Natural killer cell (primary cell): ENCODE data around the gene MT4. TPM values are rescaled to one million over a fixed set of nuclear protein-coding genes. Genes with fewer than 3 reads are reported as not detected.

Experiments
- ATAC-seq, 3 donors: fragments of 150-1000 bp in 2 of 3; fragments of 200-7000 bp in 1 of 3; cut with Tn5 transposase; 1 replicate in 1 of 3; 2 replicates in 2 of 3; pipeline ENCODE4 v1.10.0; 2021; ENCODE audit warnings: mild to moderate bottlenecking in 2 of 3, moderate library complexity in 2 of 3
- DNase-seq, 2 donors: peaks; one replicate each; pipeline versions ENCODE4 v3.0.0 to v3.0.0-alpha.2; 2013 to 2021; ENCODE audit warnings: mixed read lengths in 1 of 2
- H3K27ac ChIP-seq: one replicate; pipeline ENCODE4 v1.5.1; 2013; ENCODE audit warnings: mild to moderate bottlenecking, low read length
- H3K27me3 ChIP-seq: one replicate; pipeline ENCODE4 v1.6.1; 2013; ENCODE audit warnings: low read length; ENCODE audit not compliant: control insufficient read depth, insufficient read depth
- H3K36me3 ChIP-seq: one replicate; pipeline ENCODE4 v1.6.1; 2013; ENCODE audit warnings: low read length; ENCODE audit not compliant: control insufficient read depth, insufficient read depth
- H3K4me1 ChIP-seq: one replicate; pipeline ENCODE4 v1.6.1; 2013; ENCODE audit warnings: low read length; ENCODE audit not compliant: control insufficient read depth, insufficient read depth
- H3K4me3 ChIP-seq: one replicate; pipeline ENCODE4 v1.5.1; 2013; ENCODE audit warnings: low read length
- H3K9me3 ChIP-seq: one replicate; pipeline ENCODE4 v1.6.1; 2013; ENCODE audit warnings: low read length; ENCODE audit not compliant: control insufficient read depth, insufficient read depth
- H3K27ac Mint-ChIP-seq, 2 donors: one replicate each; pipeline ENCODE4 v1.8.0; 2022; ENCODE audit warnings: mild to moderate bottlenecking in 2 of 2, mixed read lengths in 2 of 2, moderate library complexity in 1 of 2
- H3K27me3 Mint-ChIP-seq, 2 donors: one replicate each; pipeline ENCODE4 v1.8.0; 2022; ENCODE audit warnings: low read depth in 2 of 2, mixed read lengths in 2 of 2
- H3K36me3 Mint-ChIP-seq: one replicate; pipeline ENCODE4 v1.8.0; 2022; ENCODE audit warnings: mixed read lengths
- H3K4me1 Mint-ChIP-seq, 2 donors: one replicate each; pipeline ENCODE4 v1.8.0; 2022; ENCODE audit warnings: mixed read lengths in 2 of 2
- H3K4me3 Mint-ChIP-seq: one replicate; pipeline ENCODE4 v1.8.0; 2022; ENCODE audit warnings: mild to moderate bottlenecking, moderate library complexity, mixed read lengths
- H3K9me3 Mint-ChIP-seq, 2 donors: one replicate each; pipeline ENCODE4 v1.8.0; 2022; ENCODE audit warnings: mixed read lengths in 2 of 2
- CTCF ChIP-seq: fragments of 200-600 bp; IDR thresholded peaks from one replicate; pipeline ENCODE4 v1.8.0; 2022; ENCODE audit warnings: antibody characterized with exemption
- WGBS: methylation state at CpG from one replicate; pipeline ENCODE4 v1.1.7; 2013; ENCODE audit warnings: missing lambda C conversion rate; ENCODE audit not compliant: insufficient coverage; 5-methylcytosine and 5-hydroxymethylcytosine counted together
- intact Hi-C: fragments of 100-400 bp; cut with micrococcal nuclease; formaldehyde crosslinking; loops from one replicate; pipeline ENCODE4 v1.14.2; 2022
- total RNA-seq, 4 donors: library from RNA; stranded (reverse); fragments of 120-200 nt in 1 of 4; gene quantifications; one replicate each; pipeline versions ENCODE4 v1.2.3 to v1.2.4, GENCODE V29; 2013 to 2022

MT4 gene
- total RNA-seq, 3 donors from 2014 or later (not counting 1 experiment from before 2014, with no cell fraction given) = not detected

GRCh38 chr16:56611281-56611833 lies 46.5 kb downstream of the MT4 start:
- no peaks in the 10 kb centered on the region for H3K36me3 Mint-ChIP-seq
- DNase-seq = no peak
- H3K27ac Mint-ChIP-seq = peak overlapping the region; percentile 89 to 96
- Histone ChIP-seq H3K27ac (peak overlapping the region; percentile 87), H3K9me3 (no peaks in the 10 kb centered on the region), H3K4me3 (no peak overlapping the region), H3K4me1 (peaks cover 47% of the 10 kb centered on the region), H3K36me3 (no peaks in the 10 kb centered on the region), H3K27me3 (no peaks in the 10 kb centered on the region)
- WGBS = 90% methylated on average over 2 of the region's 2 CpGs
- TF ChIP-seq CTCF = no peak
- ATAC-seq = no peak
- H3K27me3 Mint-ChIP-seq = peaks cover 0 to 5% of the 10 kb centered on the region in 2 donors
- H3K4me1 Mint-ChIP-seq = peaks cover 48 to 51% of the 10 kb centered on the region in 2 donors
- intact Hi-C loops = no loop called here
- peak overlapping the region; percentile 95 for H3K4me3 Mint-ChIP-seq
- H3K9me3 Mint-ChIP-seq = no peaks in the 10 kb centered on the region

DNA sequence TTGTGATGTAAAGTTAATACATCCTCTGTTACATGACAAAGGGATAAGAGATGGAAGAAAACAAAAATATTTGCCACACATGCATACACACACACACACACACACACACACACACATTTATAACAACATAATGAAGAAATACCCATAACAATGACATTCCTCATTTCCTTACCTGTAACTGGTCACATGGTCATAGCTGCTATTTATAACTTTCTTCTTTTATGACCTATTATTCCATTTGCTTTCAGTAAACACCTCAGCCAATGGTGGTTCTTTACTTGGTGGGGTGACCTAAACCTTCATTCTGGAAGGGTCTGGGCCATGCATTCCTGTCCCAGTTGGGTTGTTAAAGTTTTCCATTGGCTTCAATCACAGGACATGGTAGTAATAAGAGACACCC lies 48.8 kb downstream of the MT4 start:
- DNase-seq = no peak
- no peak for TF ChIP-seq CTCF
- Mint-ChIP-seq H3K4me1 (peaks cover 28 to 38% of the 10 kb centered on the region in 2 donors), H3K9me3 (no peaks in the 10 kb centered on the region), H3K27ac (no peak overlapping the region), H3K36me3 (no peaks in the 10 kb centered on the region), H3K4me3 (no peak overlapping the region), H3K27me3 (peaks cover 8 to 18% of the 10 kb centered on the region in 2 donors)
- intact Hi-C loops = no loop called here
- peaks cover 38% of the 10 kb centered on the region for H3K4me1 ChIP-seq
- H3K27me3 ChIP-seq = peaks cover 9% of the 10 kb centered on the region
- ATAC-seq = no peak
- no peaks in the 10 kb centered on the region for H3K36me3 ChIP-seq
- H3K9me3 ChIP-seq = no peaks in the 10 kb centered on the region
- H3K4me3 ChIP-seq = no peak overlapping the region
- no peak overlapping the region for H3K27ac ChIP-seq

- peaks cover 17 to 24% of the 10 kb centered on the region in 2 donors for H3K27me3 Mint-ChIP-seq
- H3K4me1 Mint-ChIP-seq = peaks cover 20 to 29% of the 10 kb centered on the region in 2 donors
- DNase-seq (no peak), ATAC-seq (no peak)
- H3K9me3 Mint-ChIP-seq = no peaks in the 10 kb centered on the region
- Histone ChIP-seq H3K27ac (no peak overlapping the region), H3K36me3 (no peaks in the 10 kb centered on the region), H3K27me3 (peaks cover 10% of the 10 kb centered on the region), H3K4me3 (no peak overlapping the region), H3K9me3 (no peaks in the 10 kb centered on the region), H3K4me1 (peaks cover 30% of the 10 kb centered on the region)
- H3K4me3 Mint-ChIP-seq = no peak overlapping the region
- no peaks in the 10 kb centered on the region for H3K36me3 Mint-ChIP-seq
- intact Hi-C loops = no loop called here
- no peak overlapping the region for H3K27ac Mint-ChIP-seq
- no peak for TF ChIP-seq CTCF
These were observed 49.7 kb downstream of the MT4 start for GRCh38 chr16:56614549-56614991.

GRCh38 chr16:56615353-56615752 lies 50.5 kb downstream of the MT4 start:
- no peaks in the 10 kb centered on the region for H3K9me3 ChIP-seq
- no peaks in the 10 kb centered on the region for H3K36me3 ChIP-seq
- no peak for DNase-seq
- no peaks in the 10 kb centered on the region for H3K9me3 Mint-ChIP-seq
- no peak for ATAC-seq
- peaks cover 12 to 22% of the 10 kb centered on the region in 2 donors for H3K4me1 Mint-ChIP-seq
- no peak overlapping the region for H3K4me3 ChIP-seq
- peaks cover 19 to 28% of the 10 kb centered on the region in 2 donors for H3K27me3 Mint-ChIP-seq
- H3K4me3 Mint-ChIP-seq = no peak overlapping the region
- TF ChIP-seq CTCF = no peak
- WGBS = 100% methylated on average over 2 of the region's 3 CpGs
- no peak overlapping the region for H3K27ac ChIP-seq
- intact Hi-C loops = no loop called here
- peaks cover 10% of the 10 kb centered on the region for H3K27me3 ChIP-seq
- peaks cover 22% of the 10 kb centered on the region for H3K4me1 ChIP-seq
- H3K36me3 Mint-ChIP-seq = no peaks in the 10 kb centered on the region
- H3K27ac Mint-ChIP-seq = no peak overlapping the region
